ENCODE data around the gene FAM177B.

FAM177B gene

GRCh38 chr1:222767152-222767571 lies 30.2 kb downstream of the FAM177B start:
- Histone ChIP-seq H4K8ac (ENCODE audit: low read length) (no peak overlapping the region), H3K18ac (ENCODE audit: low read depth in 1 of 2, low read length in 2 of 2) (no peak overlapping the region), H3K27ac (ENCODE audit: low read length, poor library complexity, severe bottlenecking) (no peak overlapping the region), H3K14ac (ENCODE audit: low read length in 2 of 2) (no peak overlapping the region), H4K91ac (ENCODE audit: low read length) (no peak overlapping the region), H3K4me2 (ENCODE audit: low read length, poor library complexity, severe bottlenecking) (no peak overlapping the region), H3K9ac (ENCODE audit: low read length) (no peak overlapping the region), H2AK5ac (ENCODE audit: low read length, severe bottlenecking) (no peak overlapping the region), H3K27me3 (ENCODE audit: control insufficient read depth in 1 of 2, insufficient read depth in 1 of 2, low read length in 2 of 2) (no peaks in the 10 kb centered on the region), H2BK12ac (ENCODE audit: low read length in 2 of 2) (no peak overlapping the region), H3K4me3 (ENCODE audit: insufficient read depth in 1 of 2, low read depth in 1 of 2, low read length in 2 of 2) (no peak overlapping the region), H3K9me3 (ENCODE audit: control insufficient read depth, low read length) (peaks cover 8% of the 10 kb centered on the region), H3K36me3 (ENCODE audit: control insufficient read depth in 1 of 2, insufficient read depth in 2 of 2, low read depth in 1 of 2, low read length in 2 of 2) (no peaks in the 10 kb centered on the region), H2BK120ac (ENCODE audit: low read depth, low read length) (no peak overlapping the region), H2BK5ac (ENCODE audit: low read depth, low read length, poor library complexity, severe bottlenecking) (no peak overlapping the region), H3K4me1 (ENCODE audit: control insufficient read depth, insufficient read depth, low read depth, low read length) (no peaks in the 10 kb centered on the region), H3K23ac (ENCODE audit: low read length in 2 of 2) (no peak overlapping the region), H2AFZ (ENCODE audit: low read depth, low read length) (no peak overlapping the region), H3K4ac (ENCODE audit: low read depth in 1 of 2, low read length in 2 of 2) (no peak overlapping the region), H2BK15ac (ENCODE audit: low read depth, poor library complexity, severe bottlenecking) (no peak overlapping the region), H3K79me1 (replicated peaks; ENCODE audit: low read length, poor library complexity, severe bottlenecking) (no peaks in the 10 kb centered on the region)
- DNase-seq, result no peak
- WGBS, result 76% methylated on average over 5 of the region's 5 CpGs

GRCh38 chr1:222768592-222768991 lies 31.6 kb downstream of the FAM177B start:
- Histone ChIP-seq H3K4me2 (ENCODE audit: low read length, poor library complexity, severe bottlenecking) (no peak overlapping the region), H3K9ac (ENCODE audit: low read length) (no peak overlapping the region), H4K8ac (ENCODE audit: low read length) (no peak overlapping the region), H3K27me3 (ENCODE audit: control insufficient read depth in 1 of 2, insufficient read depth in 1 of 2, low read length in 2 of 2) (no peaks in the 10 kb centered on the region), H3K36me3 (ENCODE audit: control insufficient read depth in 1 of 2, insufficient read depth in 2 of 2, low read depth in 1 of 2, low read length in 2 of 2) (no peaks in the 10 kb centered on the region), H3K9me3 (ENCODE audit: control insufficient read depth, low read length) (peaks cover 8% of the 10 kb centered on the region), H2BK15ac (ENCODE audit: low read depth, poor library complexity, severe bottlenecking) (no peak overlapping the region), H4K91ac (ENCODE audit: low read length) (no peak overlapping the region), H3K27ac (ENCODE audit: low read length, poor library complexity, severe bottlenecking) (no peak overlapping the region), H2BK120ac (ENCODE audit: low read depth, low read length) (no peak overlapping the region), H3K4me3 (ENCODE audit: insufficient read depth in 1 of 2, low read depth in 1 of 2, low read length in 2 of 2) (no peak overlapping the region), H3K23ac (ENCODE audit: low read length in 2 of 2) (no peak overlapping the region), H3K79me1 (replicated peaks; ENCODE audit: low read length, poor library complexity, severe bottlenecking) (no peaks in the 10 kb centered on the region), H3K18ac (ENCODE audit: low read depth in 1 of 2, low read length in 2 of 2) (no peak overlapping the region), H2BK12ac (ENCODE audit: low read length in 2 of 2) (no peak overlapping the region), H2AK5ac (ENCODE audit: low read length, severe bottlenecking) (no peak overlapping the region), H3K4ac (ENCODE audit: low read depth in 1 of 2, low read length in 2 of 2) (no peak overlapping the region), H2BK5ac (ENCODE audit: low read depth, low read length, poor library complexity, severe bottlenecking) (no peak overlapping the region), H3K14ac (ENCODE audit: low read length in 2 of 2) (no peak overlapping the region), H3K4me1 (ENCODE audit: control insufficient read depth, insufficient read depth, low read depth, low read length) (no peaks in the 10 kb centered on the region), H2AFZ (ENCODE audit: low read depth, low read length) (no peak overlapping the region)
- DNase-seq, result no peak

- H2AK5ac ChIP-seq (ENCODE audit: low read length, severe bottlenecking), result no peak overlapping the region
- no peak overlapping the region for H2BK12ac ChIP-seq (ENCODE audit: low read length in 2 of 2)
- no peak for DNase-seq
- H3K23ac ChIP-seq (ENCODE audit: low read length in 2 of 2), result no peak overlapping the region
- no peaks in the 10 kb centered on the region for H3K27me3 ChIP-seq (ENCODE audit: control insufficient read depth in 1 of 2, insufficient read depth in 1 of 2, low read length in 2 of 2)
- H3K79me1 ChIP-seq (replicated peaks; ENCODE audit: low read length, poor library complexity, severe bottlenecking), result no peaks in the 10 kb centered on the region
- whole genome bisulfite sequencing, result no CpG with 5 or more reads among the region's 1 CpG
- H3K18ac ChIP-seq (ENCODE audit: low read depth in 1 of 2, low read length in 2 of 2), result no peak overlapping the region
- no peaks in the 10 kb centered on the region for H3K4me1 ChIP-seq (ENCODE audit: control insufficient read depth, insufficient read depth, low read depth, low read length)
- H3K14ac ChIP-seq (ENCODE audit: low read length in 2 of 2), result no peak overlapping the region
- no peak overlapping the region for H4K91ac ChIP-seq (ENCODE audit: low read length)
- no peak overlapping the region for H3K4ac ChIP-seq (ENCODE audit: low read depth in 1 of 2, low read length in 2 of 2)
- no peaks in the 10 kb centered on the region for H3K36me3 ChIP-seq (ENCODE audit: control insufficient read depth in 1 of 2, insufficient read depth in 2 of 2, low read depth in 1 of 2, low read length in 2 of 2)
- no peak overlapping the region for H2AFZ ChIP-seq (ENCODE audit: low read depth, low read length)
- no peak overlapping the region for H2BK120ac ChIP-seq (ENCODE audit: low read depth, low read length)
- H3K9ac ChIP-seq (ENCODE audit: low read length), result no peak overlapping the region
- H3K9me3 ChIP-seq (ENCODE audit: control insufficient read depth, low read length), result peaks cover 8% of the 10 kb centered on the region
- no peak overlapping the region for H2BK5ac ChIP-seq (ENCODE audit: low read depth, low read length, poor library complexity, severe bottlenecking)
- H3K27ac ChIP-seq (ENCODE audit: low read length, poor library complexity, severe bottlenecking), result no peak overlapping the region
- H2BK15ac ChIP-seq (ENCODE audit: low read depth, poor library complexity, severe bottlenecking), result no peak overlapping the region
- H3K4me2 ChIP-seq (ENCODE audit: low read length, poor library complexity, severe bottlenecking), result peak overlapping the region; percentile 9
- no peak overlapping the region for H3K4me3 ChIP-seq (ENCODE audit: insufficient read depth in 1 of 2, low read depth in 1 of 2, low read length in 2 of 2)
- no peak overlapping the region for H4K8ac ChIP-seq (ENCODE audit: low read length)
These were observed 32.2 kb downstream of the FAM177B start for GRCh38 chr1:222769181-222769580.

GRCh38 chr1:222769971-222770620 lies 33.1 kb downstream of the FAM177B start:
- Histone ChIP-seq H3K4me3 (ENCODE audit: insufficient read depth in 1 of 2, low read depth in 1 of 2, low read length in 2 of 2) (no peak overlapping the region), H3K27me3 (ENCODE audit: control insufficient read depth in 1 of 2, insufficient read depth in 1 of 2, low read length in 2 of 2) (no peaks in the 10 kb centered on the region), H2AK5ac (ENCODE audit: low read length, severe bottlenecking) (no peak overlapping the region), H4K91ac (ENCODE audit: low read length) (no peak overlapping the region), H2BK15ac (ENCODE audit: low read depth, poor library complexity, severe bottlenecking) (no peak overlapping the region), H3K4ac (ENCODE audit: low read depth in 1 of 2, low read length in 2 of 2) (no peak overlapping the region), H2BK12ac (ENCODE audit: low read length in 2 of 2) (no peak overlapping the region), H3K23ac (ENCODE audit: low read length in 2 of 2) (no peak overlapping the region), H3K14ac (ENCODE audit: low read length in 2 of 2) (no peak overlapping the region), H3K4me2 (ENCODE audit: low read length, poor library complexity, severe bottlenecking) (no peak overlapping the region), H3K4me1 (ENCODE audit: control insufficient read depth, insufficient read depth, low read depth, low read length) (no peaks in the 10 kb centered on the region), H2AFZ (ENCODE audit: low read depth, low read length) (no peak overlapping the region), H3K36me3 (ENCODE audit: control insufficient read depth in 1 of 2, insufficient read depth in 2 of 2, low read depth in 1 of 2, low read length in 2 of 2) (no peaks in the 10 kb centered on the region), H2BK5ac (ENCODE audit: low read depth, low read length, poor library complexity, severe bottlenecking) (peak overlapping the region; percentile 25), H3K27ac (ENCODE audit: low read length, poor library complexity, severe bottlenecking) (no peak overlapping the region), H3K18ac (ENCODE audit: low read depth in 1 of 2, low read length in 2 of 2) (no peak overlapping the region), H3K9ac (ENCODE audit: low read length) (no peak overlapping the region), H4K8ac (ENCODE audit: low read length) (no peak overlapping the region), H3K79me1 (replicated peaks; ENCODE audit: low read length, poor library complexity, severe bottlenecking) (no peaks in the 10 kb centered on the region), H3K9me3 (ENCODE audit: control insufficient read depth, low read length) (peaks cover 8% of the 10 kb centered on the region), H2BK120ac (ENCODE audit: low read depth, low read length) (no peak overlapping the region)
- WGBS, result 71% methylated on average over 1 of the region's 2 CpGs
- no peak for DNase-seq
